Mucosa of gallbladder (tissue), 1 donor: ENCODE results near the gene PRKAG2. TPM values are rescaled to one million over a fixed set of nuclear protein-coding genes. Genes with fewer than 3 reads are reported as not detected.

Experiments
- DNase-seq: peaks from one replicate; pipeline ENCODE4 v3.0.0-alpha.2; 2020; ENCODE audit warnings: low spot score
- total RNA-seq: library from RNA; stranded (reverse); gene quantifications from one replicate; pipeline ENCODE4 v1.2.1, GENCODE V29; 2021
- donor health status: DM: no; HTN: no; CAD: no.

The PRKAG2 gene
- total RNA-seq, 1 donor from 2014 or later: 54.8 TPM

GRCh38 chr7:151817981-151818673, 58.8 kb downstream of the PRKAG2 start:
- DNase-seq: no peak

- DNase-seq: no peak
These were observed 59.6 kb downstream of the PRKAG2 start for GRCh38 chr7:151817315-151817690.

GRCh38 chr7:151816562-151817314, 60.2 kb downstream of the PRKAG2 start:
- no peak for DNase-seq

- DNase-seq: no peak
These were observed 61.5 kb downstream of the PRKAG2 start for GRCh38 chr7:151815419-151815818.

- no peak for DNase-seq
These were observed 62.4 kb downstream of the PRKAG2 start for GRCh38 chr7:151814400-151815009.

GRCh38 chr7:151813997-151814396, 62.9 kb downstream of the PRKAG2 start:
- no peak for DNase-seq

GRCh38 chr7:151813445-151813844, 63.5 kb downstream of the PRKAG2 start:
- no peak for DNase-seq

GRCh38 chr7:151812967-151813366, 63.9 kb downstream of the PRKAG2 start:
- no peak for DNase-seq

GRCh38 chr7:151810441-151811232, 66.3 kb downstream of the PRKAG2 start:
- DNase-seq: no peak

GRCh38 chr7:151809864-151810170, 67.1 kb downstream of the PRKAG2 start:
- no peak for DNase-seq

GRCh38 chr7:151809146-151809863, 67.6 kb downstream of the PRKAG2 start:
- no peak for DNase-seq

- peak; percentile 64 for DNase-seq
These were observed 68.3 kb downstream of the PRKAG2 start for GRCh38 chr7:151808400-151809145.

GRCh38 chr7:151807846-151808245, 69.1 kb downstream of the PRKAG2 start:
- DNase-seq: no peak

GRCh38 chr7:151806952-151807775, 69.8 kb downstream of the PRKAG2 start:
- no peak for DNase-seq

- peak; percentile 69 for DNase-seq
These were observed 70.7 kb downstream of the PRKAG2 start for GRCh38 chr7:151806204-151806603.

- DNase-seq: no peak
These were observed 71.7 kb downstream of the PRKAG2 start for GRCh38 chr7:151805191-151805590.

- no peak for DNase-seq
These were observed 72.2 kb downstream of the PRKAG2 start for GRCh38 chr7:151804756-151805155.

- DNase-seq: no peak
These were observed 73.1 kb downstream of the PRKAG2 start for GRCh38 chr7:151803841-151804240.

- DNase-seq: no peak
These were observed 74.5 kb downstream of the PRKAG2 start for GRCh38 chr7:151802469-151802846.
